Stimulated activated naive CD8-positive, alpha-beta T cell treated with anti-CD3 and anti-CD28 coated beads, Interleukin-15, Interleukin-2, amounts not matched to agents 100 ng/mL and 50 ng/mL, for 24 hours (primary cell): Measurements from ENCODE around the gene ETV7.

Experiments used
- H3K27ac Mint-ChIP-seq: one replicate; pipeline ENCODE4 v1.8.0; 2021; ENCODE audit warnings: mild to moderate bottlenecking, mixed read lengths
- H3K27me3 Mint-ChIP-seq: one replicate; pipeline ENCODE4 v1.8.0; 2021; ENCODE audit warnings: mixed read lengths
- H3K36me3 Mint-ChIP-seq: one replicate; pipeline ENCODE4 v1.8.0; 2021; ENCODE audit warnings: low read depth, mixed read lengths
- H3K4me1 Mint-ChIP-seq: one replicate; pipeline ENCODE4 v1.8.0; 2021; ENCODE audit warnings: low read depth, mixed read lengths
- H3K4me3 Mint-ChIP-seq: one replicate; pipeline ENCODE4 v1.8.0; 2021; ENCODE audit warnings: mild to moderate bottlenecking, mixed read lengths
- H3K9me3 Mint-ChIP-seq: one replicate; pipeline ENCODE4 v1.8.0; 2021; ENCODE audit warnings: mixed read lengths

The ETV7 gene

DNA sequence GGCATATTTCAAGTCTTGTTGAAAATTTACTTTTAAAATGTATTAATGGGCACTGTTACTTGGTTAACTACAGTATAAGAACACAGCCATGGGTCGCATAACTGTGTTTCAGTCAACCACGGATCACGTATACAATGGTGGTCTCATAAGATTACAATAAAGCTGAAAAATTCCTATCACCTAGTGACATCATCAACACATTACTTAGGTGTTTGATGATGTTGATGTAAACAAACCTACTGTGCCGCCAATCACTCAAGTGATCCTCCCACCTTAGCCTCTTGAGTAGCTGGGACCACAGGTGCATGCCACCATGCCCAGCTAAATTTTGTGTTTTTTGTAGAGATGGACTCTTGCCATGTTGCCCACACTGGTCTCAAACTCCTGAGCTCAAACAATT lies 16.7 kb upstream of the ETV7 start:
- Mint-ChIP-seq H3K9me3 (no peaks in the 10 kb centered on the region), H3K27ac (no peak overlapping the region), H3K27me3 (peaks cover 25% of the 10 kb centered on the region), H3K36me3 (no peaks in the 10 kb centered on the region), H3K4me1 (peaks cover 5% of the 10 kb centered on the region), H3K4me3 (no peak overlapping the region)

DNA sequence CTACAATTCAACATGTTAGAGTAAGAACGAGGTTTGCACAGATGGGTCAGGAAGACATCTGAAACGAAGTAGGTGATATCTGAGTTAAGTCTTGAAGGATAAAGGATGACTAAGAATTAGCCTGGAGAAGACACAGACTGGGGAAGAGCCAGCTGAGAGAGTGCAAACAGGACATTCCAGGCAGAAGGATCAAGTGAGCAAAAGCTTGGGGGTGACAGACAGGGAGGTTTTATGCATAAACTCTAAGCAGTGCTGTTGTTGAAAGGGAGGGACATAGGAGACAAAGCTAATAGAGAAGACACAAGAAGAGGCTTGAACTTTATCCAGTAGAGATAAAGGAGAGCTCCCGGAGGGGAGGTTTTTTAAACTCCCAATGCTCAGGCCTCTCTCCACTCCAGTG lies 15.0 kb upstream of the ETV7 start:
- Mint-ChIP-seq H3K27ac (no peak overlapping the region), H3K4me1 (peaks cover 5% of the 10 kb centered on the region), H3K27me3 (peaks cover 19% of the 10 kb centered on the region), H3K9me3 (no peaks in the 10 kb centered on the region), H3K4me3 (no peak overlapping the region), H3K36me3 (no peaks in the 10 kb centered on the region)

DNA sequence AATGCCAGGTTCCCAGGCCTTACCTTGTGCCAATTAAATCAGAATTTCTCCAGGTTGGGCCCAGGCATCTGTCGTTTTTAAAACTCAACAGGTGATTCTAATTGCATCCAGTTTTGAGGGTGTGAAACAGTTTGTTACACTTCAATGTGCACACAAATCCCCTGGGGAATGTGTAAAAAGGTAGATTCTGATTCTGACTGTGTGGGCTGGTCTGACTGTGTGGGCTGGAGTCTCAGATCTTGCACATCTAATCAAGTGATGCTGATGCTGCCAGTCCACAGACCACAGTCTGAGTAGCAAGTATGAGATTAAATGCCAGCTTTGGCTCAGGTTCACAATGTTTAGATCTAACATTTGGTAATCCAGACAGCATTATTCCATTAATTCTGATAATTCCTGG lies 12.5 kb upstream of the ETV7 start:
- peaks cover 12% of the 10 kb centered on the region for H3K27me3 Mint-ChIP-seq
- no peak overlapping the region for H3K4me3 Mint-ChIP-seq
- H3K36me3 Mint-ChIP-seq, result no peaks in the 10 kb centered on the region
- no peaks in the 10 kb centered on the region for H3K9me3 Mint-ChIP-seq
- no peak overlapping the region for H3K27ac Mint-ChIP-seq
- peaks cover 5% of the 10 kb centered on the region for H3K4me1 Mint-ChIP-seq

DNA sequence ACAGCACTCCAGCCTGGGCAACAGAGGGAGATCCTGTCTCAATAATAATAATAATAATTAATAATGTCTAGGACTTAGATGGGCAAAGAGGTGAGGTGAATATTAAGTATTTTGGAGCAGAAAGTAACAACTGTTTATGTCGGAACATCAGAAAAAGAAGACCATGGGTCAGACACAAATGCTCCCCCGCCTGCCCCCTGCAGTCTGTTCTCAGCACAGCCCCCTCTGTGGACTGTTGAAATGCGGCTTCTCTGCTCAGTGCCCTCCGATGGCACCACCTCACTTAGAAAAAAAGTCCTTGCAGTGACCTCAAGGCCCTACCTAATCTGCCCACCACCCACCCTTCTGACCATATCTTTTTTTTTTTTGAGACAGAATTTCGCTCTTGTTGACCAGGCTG lies 5.2 kb upstream of the ETV7 start:
- Mint-ChIP-seq H3K27me3 (peaks cover 14% of the 10 kb centered on the region), H3K4me1 (peaks cover 8% of the 10 kb centered on the region), H3K9me3 (no peaks in the 10 kb centered on the region), H3K4me3 (no peak overlapping the region), H3K27ac (no peak overlapping the region), H3K36me3 (no peaks in the 10 kb centered on the region)

DNA sequence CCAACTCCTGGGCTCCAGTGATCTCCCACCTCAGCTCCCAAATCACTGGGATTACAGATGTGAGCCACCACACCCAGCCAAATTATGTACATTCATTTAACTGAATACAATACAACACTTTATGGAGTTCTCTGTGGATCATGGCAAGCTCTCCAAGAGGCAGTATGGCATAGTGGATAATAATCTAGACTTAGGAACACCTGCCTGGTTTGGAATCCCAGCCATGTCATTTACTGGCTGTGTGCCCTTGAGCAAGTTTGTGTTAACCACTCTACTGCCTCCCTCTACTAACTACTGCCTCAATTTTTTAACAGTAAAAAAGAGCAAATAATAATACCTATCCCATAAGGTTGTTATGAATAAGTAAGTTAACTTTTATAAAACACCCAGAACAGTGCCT lies 1.9 kb upstream of the ETV7 start:
- Mint-ChIP-seq H3K36me3 (no peaks in the 10 kb centered on the region), H3K9me3 (no peaks in the 10 kb centered on the region), H3K4me3 (no peak overlapping the region), H3K27me3 (peaks cover 27% of the 10 kb centered on the region), H3K4me1 (peaks cover 21% of the 10 kb centered on the region), H3K27ac (no peak overlapping the region)

DNA sequence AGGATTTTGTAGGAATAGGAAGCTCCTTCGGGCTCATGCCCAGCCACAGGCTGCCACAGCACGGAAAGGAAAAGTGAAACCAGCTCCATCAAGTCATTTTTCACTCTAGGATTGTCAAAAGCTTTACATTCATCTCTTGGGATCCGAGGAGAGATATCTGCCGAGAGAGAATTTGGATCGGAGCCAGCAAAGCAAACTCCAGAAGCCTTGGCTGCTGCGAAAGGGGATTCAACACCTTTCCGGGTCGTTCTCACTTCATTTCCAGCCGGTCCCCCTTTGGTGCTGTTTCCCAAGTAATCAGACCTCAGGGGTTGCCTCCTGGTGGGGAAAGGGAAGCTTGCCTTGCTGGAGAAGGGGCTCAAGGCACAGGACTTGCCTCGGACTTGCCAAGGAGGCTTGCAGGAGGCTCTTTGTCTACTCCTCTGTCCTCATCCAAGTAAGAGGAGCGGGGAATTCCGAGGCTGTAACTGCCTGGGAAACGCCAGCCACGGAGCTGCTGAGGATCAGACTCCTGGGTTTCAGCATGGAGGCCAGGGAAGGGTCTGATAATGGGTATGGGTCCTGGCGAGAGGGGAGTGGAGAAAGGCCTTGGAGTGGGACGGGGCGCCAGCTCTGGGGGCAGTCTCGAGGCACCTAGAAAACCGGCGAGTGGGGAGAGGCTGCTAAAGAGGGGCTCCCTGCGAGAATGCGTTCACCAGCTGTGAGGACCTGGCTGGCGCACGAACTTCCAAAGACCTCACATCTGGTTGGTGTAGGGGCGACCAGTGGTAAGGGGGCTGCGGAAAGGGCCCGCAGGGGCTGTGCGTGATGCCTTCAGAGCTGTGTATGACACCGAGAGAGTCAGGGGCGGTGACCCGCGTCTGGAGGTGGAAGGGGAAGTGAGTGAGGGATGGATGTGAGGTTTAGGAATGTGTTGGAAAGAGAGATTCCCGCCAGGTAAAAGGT lies 702 bp downstream of the ETV7 start:
- Mint-ChIP-seq H3K27ac (peak overlapping the region; percentile 83), H3K9me3 (no peaks in the 10 kb centered on the region), H3K36me3 (no peaks in the 10 kb centered on the region), H3K4me1 (peaks cover 21% of the 10 kb centered on the region), H3K27me3 (peaks cover 27% of the 10 kb centered on the region), H3K4me3 (peak overlapping the region; percentile 94)

DNA sequence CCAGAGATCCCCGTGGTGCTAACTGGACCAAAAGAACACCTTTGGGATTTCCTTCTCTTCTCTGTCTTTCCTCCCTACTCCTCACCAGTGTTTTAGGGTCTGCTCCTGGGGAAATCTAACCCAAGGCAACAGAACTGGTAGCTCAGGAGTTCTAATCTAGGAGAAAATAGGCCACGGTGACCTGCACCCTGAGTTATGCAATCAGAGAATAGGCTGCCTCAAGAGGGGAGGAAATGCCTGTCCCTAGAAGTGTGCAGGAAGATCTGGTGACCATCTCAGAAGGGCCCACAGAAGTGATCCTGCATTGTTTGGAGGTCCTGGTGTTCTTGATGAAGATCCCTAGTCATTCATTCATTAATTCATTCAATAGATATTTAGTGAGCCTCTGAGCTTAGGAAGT lies 3.4 kb downstream of the ETV7 start:
- no peak overlapping the region for H3K27ac Mint-ChIP-seq
- H3K9me3 Mint-ChIP-seq, result no peaks in the 10 kb centered on the region
- peaks cover 21% of the 10 kb centered on the region for H3K4me1 Mint-ChIP-seq
- H3K36me3 Mint-ChIP-seq, result no peaks in the 10 kb centered on the region
- peaks cover 20% of the 10 kb centered on the region for H3K27me3 Mint-ChIP-seq
- no peak overlapping the region for H3K4me3 Mint-ChIP-seq

DNA sequence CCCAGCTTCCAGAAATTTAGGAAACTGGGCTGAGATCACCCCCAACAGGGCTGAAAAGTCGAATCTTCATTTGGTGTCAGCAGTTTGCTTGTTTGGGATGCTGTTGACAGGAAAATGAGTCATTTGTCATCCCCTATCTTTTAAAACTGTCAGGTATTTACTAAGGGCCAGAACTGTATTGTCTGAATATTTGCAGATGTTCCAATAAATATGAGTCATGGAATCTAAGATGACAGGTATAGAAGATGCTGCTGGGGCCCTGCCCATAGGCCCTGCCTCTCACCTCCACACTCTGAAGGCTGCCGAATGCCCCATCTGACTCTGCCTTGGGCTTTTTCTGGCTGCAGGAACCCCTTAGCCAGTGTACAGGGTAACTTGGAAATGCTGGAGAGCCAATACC lies 3.9 kb downstream of the ETV7 start:
- H3K27ac Mint-ChIP-seq, result no peak overlapping the region
- H3K9me3 Mint-ChIP-seq, result no peaks in the 10 kb centered on the region
- H3K4me3 Mint-ChIP-seq, result no peak overlapping the region
- H3K27me3 Mint-ChIP-seq, result peaks cover 19% of the 10 kb centered on the region
- H3K4me1 Mint-ChIP-seq, result peaks cover 21% of the 10 kb centered on the region
- H3K36me3 Mint-ChIP-seq, result no peaks in the 10 kb centered on the region

DNA sequence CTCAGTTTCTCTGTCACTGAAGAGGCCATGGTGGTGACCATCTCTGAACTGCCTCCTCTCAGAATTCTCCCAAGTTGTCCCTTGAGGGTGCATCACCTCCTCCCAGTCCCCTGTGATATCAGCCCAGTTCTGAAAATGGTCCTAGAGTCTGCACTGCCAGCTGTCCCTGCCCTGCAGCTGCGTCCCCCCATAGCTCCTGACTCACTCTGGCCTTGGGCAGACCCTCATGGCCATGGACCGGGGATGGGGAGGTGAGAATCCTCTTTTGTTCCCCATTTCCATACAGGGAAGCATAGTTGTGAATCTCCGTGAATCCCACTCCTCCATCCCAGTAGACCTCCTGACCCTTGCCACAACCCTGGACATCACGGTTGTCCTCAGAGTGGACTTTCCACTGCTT lies 4.5 kb downstream of the ETV7 start:
- H3K36me3 Mint-ChIP-seq, result no peaks in the 10 kb centered on the region
- peaks cover 13% of the 10 kb centered on the region for H3K27me3 Mint-ChIP-seq

DNA sequence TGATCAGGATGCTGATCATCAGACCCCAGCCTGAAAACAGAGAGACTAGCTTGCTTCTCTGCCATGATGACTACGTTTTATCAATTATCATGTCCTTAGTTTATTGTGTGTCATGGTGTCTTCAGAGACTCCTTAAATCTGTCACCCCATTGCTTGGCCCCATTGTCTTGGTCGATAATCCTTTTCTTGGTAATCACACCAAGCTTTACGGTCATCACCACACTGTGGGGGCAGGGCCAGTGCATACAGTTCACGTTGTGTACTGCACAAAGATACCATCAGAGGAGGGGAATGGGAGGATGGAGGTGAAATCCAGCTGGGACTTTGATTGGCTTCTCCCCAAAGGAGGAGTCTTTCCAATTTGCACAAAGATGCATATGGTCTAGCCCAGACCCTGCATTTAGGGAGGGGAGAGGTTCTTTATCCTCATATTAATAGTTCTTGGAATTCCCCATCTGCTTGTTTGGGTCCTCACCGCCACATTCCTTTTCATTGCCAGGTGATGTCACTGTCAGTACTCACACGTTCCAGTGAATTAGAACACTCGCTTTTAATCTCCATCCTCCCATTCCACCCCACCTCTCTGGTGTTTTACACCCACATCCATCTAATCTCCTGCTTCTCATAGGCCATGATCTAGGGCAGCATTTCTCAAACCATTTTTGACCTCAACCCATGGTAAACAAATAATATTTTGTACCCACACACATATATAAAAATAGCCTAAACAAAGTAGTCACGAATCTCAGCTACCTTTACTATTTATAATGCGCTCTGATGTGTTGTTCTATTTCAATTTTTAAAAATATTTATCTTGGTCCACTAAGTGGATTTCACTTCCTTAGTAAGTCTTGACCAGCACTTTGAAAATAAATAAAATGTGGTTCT lies 5.7 kb downstream of the ETV7 start:
- Mint-ChIP-seq H3K27me3 (peaks cover 7% of the 10 kb centered on the region), H3K27ac (no peak overlapping the region), H3K9me3 (no peaks in the 10 kb centered on the region), H3K4me1 (peaks cover 6% of the 10 kb centered on the region), H3K36me3 (no peaks in the 10 kb centered on the region), H3K4me3 (no peak overlapping the region)

More for the DNA sequence above, 4.5 kb downstream of the ETV7 start:
- Mint-ChIP-seq H3K4me1 (peaks cover 15% of the 10 kb centered on the region), H3K9me3 (no peaks in the 10 kb centered on the region), H3K4me3 (no peak overlapping the region), H3K27ac (no peak overlapping the region)

DNA sequence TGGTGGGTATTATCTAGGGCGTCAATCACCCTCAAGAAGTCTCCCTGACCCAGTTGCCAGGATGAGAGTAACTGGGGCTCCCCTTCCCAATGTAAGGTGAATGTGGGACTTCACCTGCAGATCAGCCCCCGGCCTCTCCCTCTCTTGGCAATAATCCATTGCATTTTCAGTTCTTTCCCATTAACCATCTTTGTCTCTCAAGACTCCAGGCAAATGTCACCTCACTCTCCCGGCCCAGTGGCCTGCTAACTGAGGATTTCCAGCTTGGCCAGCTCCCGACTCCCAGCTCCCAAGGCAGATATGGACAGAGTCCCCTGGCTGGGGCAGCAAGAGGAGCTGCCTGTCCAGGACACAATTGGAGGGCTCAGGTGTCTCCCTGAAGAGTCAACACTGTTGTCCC lies 7.3 kb downstream of the ETV7 start:
- no peaks in the 10 kb centered on the region for H3K27me3 Mint-ChIP-seq
- H3K27ac Mint-ChIP-seq, result no peak overlapping the region
- H3K9me3 Mint-ChIP-seq, result no peaks in the 10 kb centered on the region
- H3K4me1 Mint-ChIP-seq, result no peaks in the 10 kb centered on the region
- no peak overlapping the region for H3K4me3 Mint-ChIP-seq
- no peaks in the 10 kb centered on the region for H3K36me3 Mint-ChIP-seq

DNA sequence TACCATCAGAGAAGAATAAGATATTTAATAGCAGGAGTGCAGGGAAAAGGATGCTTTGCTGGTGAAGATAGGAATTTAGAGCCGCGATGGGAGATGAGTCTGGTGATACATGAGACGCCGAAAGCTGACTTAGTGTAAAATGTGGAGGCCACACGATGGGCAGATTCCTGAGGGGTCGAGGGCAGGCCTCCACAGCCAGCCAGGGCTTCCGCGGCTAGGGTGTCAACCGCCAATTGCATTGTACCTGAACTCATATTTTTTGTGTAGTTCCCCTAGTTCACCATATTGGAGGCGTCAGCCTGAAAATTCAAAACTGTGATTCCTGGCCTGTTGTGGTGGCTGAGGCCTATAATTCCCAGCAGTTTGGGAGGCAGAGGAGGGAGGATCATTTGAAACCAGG lies 8.5 kb downstream of the ETV7 start:
- no peaks in the 10 kb centered on the region for H3K4me1 Mint-ChIP-seq
- no peaks in the 10 kb centered on the region for H3K36me3 Mint-ChIP-seq
- no peaks in the 10 kb centered on the region for H3K9me3 Mint-ChIP-seq
- H3K4me3 Mint-ChIP-seq, result no peak overlapping the region
- H3K27ac Mint-ChIP-seq, result no peak overlapping the region
- no peaks in the 10 kb centered on the region for H3K27me3 Mint-ChIP-seq

DNA sequence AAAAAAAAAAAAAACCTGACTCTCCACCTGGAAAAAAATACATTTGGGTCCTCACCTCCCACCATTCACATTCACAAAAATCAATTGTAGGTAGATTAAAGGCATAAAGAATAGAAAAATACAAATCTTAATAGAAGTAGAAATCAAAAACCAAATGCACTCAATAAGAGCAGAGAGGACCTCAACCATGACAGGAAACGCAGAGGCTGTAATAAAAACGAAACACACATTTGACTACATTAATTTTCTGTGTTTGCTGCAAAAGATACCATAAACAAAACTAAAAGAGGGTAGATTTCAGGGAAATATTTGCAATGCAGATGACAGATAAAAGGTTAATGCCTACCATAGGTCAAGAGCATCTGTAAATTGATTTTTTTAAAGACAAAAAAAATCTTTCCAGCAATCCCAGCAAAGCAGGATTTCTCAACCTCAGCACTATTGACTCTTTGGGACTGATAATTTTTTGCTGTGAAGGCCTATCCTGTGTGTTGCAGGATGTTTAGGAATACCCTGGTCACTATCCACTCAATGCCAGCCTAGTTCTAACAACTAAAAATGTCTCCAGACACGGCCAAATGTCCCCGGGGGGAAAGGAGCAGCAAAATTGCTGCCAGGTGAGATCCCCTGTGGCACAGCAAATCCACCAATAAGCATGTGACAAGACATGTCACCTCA lies 9.1 kb downstream of the ETV7 start:
- Mint-ChIP-seq H3K9me3 (no peaks in the 10 kb centered on the region), H3K36me3 (no peaks in the 10 kb centered on the region), H3K4me1 (no peaks in the 10 kb centered on the region), H3K4me3 (no peak overlapping the region), H3K27ac (peak overlapping the region; percentile 22), H3K27me3 (no peaks in the 10 kb centered on the region)

DNA sequence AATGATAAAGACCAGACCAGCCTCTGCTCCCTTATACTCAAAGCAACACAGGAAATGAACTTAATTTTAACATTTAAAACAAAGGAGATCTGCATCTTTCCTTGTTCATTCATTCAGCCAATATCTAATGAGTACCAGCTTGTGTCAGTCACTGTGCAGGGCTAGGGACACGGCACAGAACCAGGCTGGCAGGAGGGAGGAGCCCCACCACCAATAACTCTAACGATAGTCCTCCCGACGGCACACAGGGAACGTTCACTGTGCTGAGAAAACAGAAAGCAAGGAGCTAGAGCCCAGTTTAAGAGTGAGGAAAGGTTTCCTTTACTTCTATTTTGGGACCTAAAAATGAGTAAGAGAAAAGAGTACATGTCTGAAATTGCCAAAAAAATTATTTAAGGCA lies 9.9 kb downstream of the ETV7 start:
- H3K36me3 Mint-ChIP-seq, result no peaks in the 10 kb centered on the region
- H3K27me3 Mint-ChIP-seq, result no peaks in the 10 kb centered on the region
- H3K4me1 Mint-ChIP-seq, result no peaks in the 10 kb centered on the region
- H3K4me3 Mint-ChIP-seq, result no peak overlapping the region
- H3K9me3 Mint-ChIP-seq, result no peaks in the 10 kb centered on the region
- no peak overlapping the region for H3K27ac Mint-ChIP-seq

DNA sequence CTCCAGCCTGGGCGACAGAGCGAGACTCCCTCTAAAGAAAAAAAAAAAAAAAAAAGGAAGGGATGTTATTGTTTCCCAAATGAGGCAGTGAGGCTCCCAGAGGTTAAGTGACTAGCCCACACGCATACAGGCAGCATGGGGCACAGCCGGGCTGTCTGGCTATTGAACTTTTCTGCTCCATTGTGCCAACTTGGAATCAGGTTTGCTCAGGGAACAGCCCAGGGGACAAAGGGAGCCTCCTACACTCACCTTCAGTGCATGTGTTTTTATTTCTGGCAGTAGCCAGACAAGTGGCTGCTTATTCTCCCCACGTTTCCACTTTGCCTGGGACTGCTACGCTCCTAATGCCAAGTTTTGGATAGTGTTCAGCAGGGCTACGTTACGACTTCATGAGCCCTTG lies 10.7 kb downstream of the ETV7 start:
- H3K4me3 Mint-ChIP-seq, result no peak overlapping the region
- no peaks in the 10 kb centered on the region for H3K36me3 Mint-ChIP-seq
- H3K27me3 Mint-ChIP-seq, result no peaks in the 10 kb centered on the region
- no peaks in the 10 kb centered on the region for H3K4me1 Mint-ChIP-seq
- no peaks in the 10 kb centered on the region for H3K9me3 Mint-ChIP-seq
- H3K27ac Mint-ChIP-seq, result no peak overlapping the region
